Measurements from ENCODE around the gene U2AF2. TPM values are rescaled to one million over a fixed set of nuclear protein-coding genes. Genes with fewer than 3 reads are reported as not detected.

The U2AF2 gene
- polyA plus RNA-seq, 1 donor from 2014 or later = 129 TPM

DNA sequence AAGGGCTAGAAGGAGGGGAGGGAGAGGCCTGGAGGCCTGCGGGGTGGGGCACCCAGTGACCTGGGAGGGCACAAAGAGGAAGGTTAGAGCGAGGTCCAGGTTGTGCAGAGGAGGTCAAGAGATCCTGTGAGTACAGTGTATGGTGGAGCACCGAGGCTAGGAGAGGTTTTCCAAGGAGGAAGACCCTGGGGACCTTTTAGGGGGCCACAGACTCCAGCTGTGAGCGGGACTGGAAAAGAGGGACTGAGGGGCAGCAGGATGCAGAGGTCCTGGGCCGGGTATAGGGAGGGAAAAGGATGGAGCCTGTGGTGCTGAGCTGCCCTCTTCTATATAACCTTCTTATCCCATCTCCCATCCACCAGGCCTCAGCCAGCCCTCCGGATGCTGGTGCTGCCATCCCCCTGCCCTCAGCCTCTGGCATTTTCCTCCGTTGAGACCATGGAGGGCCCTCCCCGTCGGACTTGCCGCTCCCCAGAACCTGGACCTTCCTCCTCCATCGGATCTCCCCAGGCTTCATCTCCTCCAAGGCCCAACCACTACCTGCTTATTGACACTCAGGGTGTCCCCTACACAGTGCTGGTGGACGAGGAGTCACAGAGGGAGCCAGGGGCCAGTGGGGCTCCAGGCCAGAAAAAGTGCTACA lies 10.5 kb upstream of the U2AF2 start:
- Histone ChIP-seq H3F3A (ENCODE audit: insufficient read depth, low read length, poor library complexity, severe bottlenecking) (no peaks in the 10 kb centered on the region), H3K9me3 (ENCODE audit: low read length) (no peaks in the 10 kb centered on the region), H2AFZ (ENCODE audit: low read depth, low read length) (no peak overlapping the region), H4K20me1 (ENCODE audit: insufficient read depth) (no peaks in the 10 kb centered on the region), H3K79me2 (replicated peaks; ENCODE audit: insufficient read depth, low read length) (peaks cover 29% of the 10 kb centered on the region), H3K27me3 (ENCODE audit: insufficient read depth, low read depth, low read length) (no peaks in the 10 kb centered on the region), H3K9me2 (ENCODE audit: insufficient read depth, low read length) (no peaks in the 10 kb centered on the region), H3K4me3 (ENCODE audit: low read length) (peak overlapping the region; percentile 78), H3K9ac (ENCODE audit: low read length) (peak overlapping the region; percentile 88), H3K4me2 (ENCODE audit: low read length) (peak overlapping the region; percentile 76), H3K27ac (ENCODE audit: low read length) (peak overlapping the region; percentile 51), H3K36me3 (ENCODE audit: insufficient read depth, low read length) (no peaks in the 10 kb centered on the region)
- TF ChIP-seq, protein P1, sequence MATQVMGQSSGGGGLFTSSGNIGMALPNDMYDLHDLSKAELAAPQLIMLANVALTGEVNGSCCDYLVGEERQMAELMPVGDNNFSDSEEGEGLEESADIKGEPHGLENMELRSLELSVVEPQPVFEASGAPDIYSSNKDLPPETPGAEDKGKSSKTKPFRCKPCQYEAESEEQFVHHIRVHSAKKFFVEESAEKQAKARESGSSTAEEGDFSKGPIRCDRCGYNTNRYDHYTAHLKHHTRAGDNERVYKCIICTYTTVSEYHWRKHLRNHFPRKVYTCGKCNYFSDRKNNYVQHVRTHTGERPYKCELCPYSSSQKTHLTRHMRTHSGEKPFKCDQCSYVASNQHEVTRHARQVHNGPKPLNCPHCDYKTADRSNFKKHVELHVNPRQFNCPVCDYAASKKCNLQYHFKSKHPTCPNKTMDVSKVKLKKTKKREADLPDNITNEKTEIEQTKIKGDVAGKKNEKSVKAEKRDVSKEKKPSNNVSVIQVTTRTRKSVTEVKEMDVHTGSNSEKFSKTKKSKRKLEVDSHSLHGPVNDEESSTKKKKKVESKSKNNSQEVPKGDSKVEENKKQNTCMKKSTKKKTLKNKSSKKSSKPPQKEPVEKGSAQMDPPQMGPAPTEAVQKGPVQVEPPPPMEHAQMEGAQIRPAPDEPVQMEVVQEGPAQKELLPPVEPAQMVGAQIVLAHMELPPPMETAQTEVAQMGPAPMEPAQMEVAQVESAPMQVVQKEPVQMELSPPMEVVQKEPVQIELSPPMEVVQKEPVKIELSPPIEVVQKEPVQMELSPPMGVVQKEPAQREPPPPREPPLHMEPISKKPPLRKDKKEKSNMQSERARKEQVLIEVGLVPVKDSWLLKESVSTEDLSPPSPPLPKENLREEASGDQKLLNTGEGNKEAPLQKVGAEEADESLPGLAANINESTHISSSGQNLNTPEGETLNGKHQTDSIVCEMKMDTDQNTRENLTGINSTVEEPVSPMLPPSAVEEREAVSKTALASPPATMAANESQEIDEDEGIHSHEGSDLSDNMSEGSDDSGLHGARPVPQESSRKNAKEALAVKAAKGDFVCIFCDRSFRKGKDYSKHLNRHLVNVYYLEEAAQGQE (IDR thresholded peaks at IDR 0.05; ENCODE audit: borderline replicate concordance) = no peak
- TF ChIP-seq MXI1 (conservative IDR thresholded peaks at IDR 0.05; ENCODE audit: poor library complexity, severe bottlenecking) = no peak
- no peak for TF ChIP-seq RAD21 (conservative IDR thresholded peaks at IDR 0.05)
- no peak for TF ChIP-seq POLR2AphosphoS5 (IDR thresholded peaks at IDR 0.05)
- no peak for TF ChIP-seq EZH2 (IDR thresholded peaks at IDR 0.05; ENCODE audit: borderline replicate concordance, insufficient read depth, low read length, poor library complexity, severe bottlenecking)
- TF ChIP-seq TAF1 (IDR thresholded peaks at IDR 0.05; ENCODE audit: low read depth) = no peak

DNA sequence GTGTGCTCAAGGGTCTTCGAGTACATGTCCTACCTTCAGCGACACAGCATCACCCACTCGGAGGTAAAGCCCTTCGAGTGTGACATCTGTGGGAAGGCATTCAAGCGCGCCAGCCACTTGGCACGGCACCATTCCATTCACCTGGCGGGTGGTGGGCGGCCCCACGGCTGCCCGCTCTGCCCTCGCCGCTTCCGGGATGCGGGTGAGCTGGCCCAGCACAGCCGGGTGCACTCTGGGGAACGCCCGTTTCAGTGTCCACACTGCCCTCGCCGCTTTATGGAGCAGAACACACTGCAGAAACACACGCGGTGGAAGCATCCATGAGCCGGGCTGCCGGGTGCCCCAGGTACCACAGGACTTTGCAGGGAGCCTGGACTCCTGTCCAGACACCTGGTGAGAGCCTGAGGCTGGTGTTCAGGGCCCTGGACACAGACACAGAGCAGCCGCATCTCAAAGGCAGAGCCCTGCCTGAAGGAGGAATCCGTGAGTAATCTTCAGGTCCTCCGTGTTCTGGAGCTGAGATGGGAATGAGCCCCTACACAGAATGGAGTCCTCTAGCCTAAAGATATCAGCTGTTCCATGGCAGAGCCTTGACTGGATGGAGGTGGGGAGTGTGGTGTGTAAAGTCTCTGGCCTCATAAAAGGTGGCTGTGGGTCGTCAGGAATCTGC lies 9.9 kb upstream of the U2AF2 start:
- peaks cover 28% of the 10 kb centered on the region for H3K79me2 ChIP-seq (replicated peaks; ENCODE audit: insufficient read depth, low read length)

More for the DNA sequence above, 9.9 kb upstream of the U2AF2 start:
- H3K36me3 ChIP-seq (ENCODE audit: insufficient read depth, low read length) = no peaks in the 10 kb centered on the region
- no peak overlapping the region for H3K4me2 ChIP-seq (ENCODE audit: low read length)
- H4K20me1 ChIP-seq (ENCODE audit: insufficient read depth) = no peaks in the 10 kb centered on the region
- H3K27me3 ChIP-seq (ENCODE audit: insufficient read depth, low read depth, low read length) = no peaks in the 10 kb centered on the region
- TF ChIP-seq MXI1 (conservative IDR thresholded peaks at IDR 0.05; ENCODE audit: poor library complexity, severe bottlenecking) = no peak
- TF ChIP-seq, protein P2, sequence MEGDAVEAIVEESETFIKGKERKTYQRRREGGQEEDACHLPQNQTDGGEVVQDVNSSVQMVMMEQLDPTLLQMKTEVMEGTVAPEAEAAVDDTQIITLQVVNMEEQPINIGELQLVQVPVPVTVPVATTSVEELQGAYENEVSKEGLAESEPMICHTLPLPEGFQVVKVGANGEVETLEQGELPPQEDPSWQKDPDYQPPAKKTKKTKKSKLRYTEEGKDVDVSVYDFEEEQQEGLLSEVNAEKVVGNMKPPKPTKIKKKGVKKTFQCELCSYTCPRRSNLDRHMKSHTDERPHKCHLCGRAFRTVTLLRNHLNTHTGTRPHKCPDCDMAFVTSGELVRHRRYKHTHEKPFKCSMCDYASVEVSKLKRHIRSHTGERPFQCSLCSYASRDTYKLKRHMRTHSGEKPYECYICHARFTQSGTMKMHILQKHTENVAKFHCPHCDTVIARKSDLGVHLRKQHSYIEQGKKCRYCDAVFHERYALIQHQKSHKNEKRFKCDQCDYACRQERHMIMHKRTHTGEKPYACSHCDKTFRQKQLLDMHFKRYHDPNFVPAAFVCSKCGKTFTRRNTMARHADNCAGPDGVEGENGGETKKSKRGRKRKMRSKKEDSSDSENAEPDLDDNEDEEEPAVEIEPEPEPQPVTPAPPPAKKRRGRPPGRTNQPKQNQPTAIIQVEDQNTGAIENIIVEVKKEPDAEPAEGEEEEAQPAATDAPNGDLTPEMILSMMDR (IDR thresholded peaks at IDR 0.05; ENCODE audit: poor library complexity, severe bottlenecking) = no peak
- TF ChIP-seq, protein P1 (IDR thresholded peaks at IDR 0.05; ENCODE audit: borderline replicate concordance) = no peak
- no peak overlapping the region for H3K9ac ChIP-seq (ENCODE audit: low read length)
- no peak overlapping the region for H2AFZ ChIP-seq (ENCODE audit: low read depth, low read length)
- H3K27ac ChIP-seq (ENCODE audit: low read length) = no peak overlapping the region
- H3K4me3 ChIP-seq (ENCODE audit: low read length) = peak overlapping the region; percentile 78
- no peaks in the 10 kb centered on the region for H3F3A ChIP-seq (ENCODE audit: insufficient read depth, low read length, poor library complexity, severe bottlenecking)
- no peaks in the 10 kb centered on the region for H3K9me2 ChIP-seq (ENCODE audit: insufficient read depth, low read length)
- H3K9me3 ChIP-seq (ENCODE audit: low read length) = no peaks in the 10 kb centered on the region

Measured in neural cell (in vitro differentiated cells).